Ishikawa (cell line): ENCODE results near the gene PTCRA.

ENCODE experiments used
- CEBPB ChIP-seq: IDR thresholded peaks from 2 replicates; pipeline ENCODE4 v1.6.1; 2012
- CREB1 ChIP-seq: IDR thresholded peaks from 2 replicates; pipeline ENCODE4 v1.6.1; 2012; ENCODE audit warnings: low read depth
- EP300 ChIP-seq: IDR thresholded peaks from 2 replicates; pipeline ENCODE4 v1.6.1; 2012; ENCODE audit warnings: borderline replicate concordance
- MAX ChIP-seq: IDR thresholded peaks from 2 replicates; pipeline ENCODE4 v1.6.1; 2012
- NFIC ChIP-seq: IDR thresholded peaks from 2 replicates; pipeline ENCODE4 v1.6.1; 2012
- RAD21 ChIP-seq: IDR thresholded peaks from 2 replicates; pipeline ENCODE4 v1.6.1; 2012; ENCODE audit warnings: low read depth
- TCF12 ChIP-seq: IDR thresholded peaks from 2 replicates; pipeline ENCODE4 v1.6.1; 2012; ENCODE audit warnings: low read depth
- TEAD4 ChIP-seq: IDR thresholded peaks from 2 replicates; pipeline ENCODE4 v1.6.1; 2012
- USF1 ChIP-seq: IDR thresholded peaks from 2 replicates; pipeline ENCODE4 v1.6.1; 2012

PTCRA gene

GRCh38 chr6:42970871-42971612, 55.2 kb downstream of the PTCRA start:
- TF ChIP-seq TCF12 = no peak

GRCh38 chr6:42971746-42972327, 56.0 kb downstream of the PTCRA start:
- TF ChIP-seq CEBPB = no peak
- TF ChIP-seq EP300 = no peak
- TF ChIP-seq TCF12 = no peak
- no peak for TF ChIP-seq USF1
- no peak for TF ChIP-seq MAX

- no peak for TF ChIP-seq NFIC
- no peak for TF ChIP-seq EP300
- no peak for TF ChIP-seq USF1
- no peak for TF ChIP-seq CREB1
- TF ChIP-seq RAD21 = no peak
These were observed 58.1 kb downstream of the PTCRA start for GRCh38 chr6:42973926-42974325.

GRCh38 chr6:42974919-42975505, 59.2 kb downstream of the PTCRA start:
- no peak for TF ChIP-seq TEAD4
